ENCODE measurements around the gene ITPKA. TPM values are rescaled to one million over a fixed set of nuclear protein-coding genes. Genes with fewer than 3 reads are reported as not detected.

ITPKA gene
- polyA plus RNA-seq, 1 donor from 2014 or later = 0.20 TPM

- Histone ChIP-seq H2AFZ (ENCODE audit: low read depth, low read length) (no peak overlapping the region), H3K27ac (ENCODE audit: low read length) (no peak overlapping the region), H3K79me2 (replicated peaks; ENCODE audit: insufficient read depth, low read length) (peaks cover 5% of the 10 kb centered on the region), H3K9ac (ENCODE audit: low read length) (no peak overlapping the region), H4K20me1 (ENCODE audit: insufficient read depth) (no peaks in the 10 kb centered on the region), H3K4me2 (ENCODE audit: low read length) (no peak overlapping the region), H3K27me3 (ENCODE audit: insufficient read depth, low read depth, low read length) (no peaks in the 10 kb centered on the region), H3K4me3 (ENCODE audit: low read length) (peak overlapping the region; percentile 90), H3K9me3 (ENCODE audit: low read length) (no peaks in the 10 kb centered on the region), H3K9me2 (ENCODE audit: insufficient read depth, low read length) (no peaks in the 10 kb centered on the region), H3F3A (ENCODE audit: insufficient read depth, low read length, poor library complexity, severe bottlenecking) (no peaks in the 10 kb centered on the region), H3K36me3 (ENCODE audit: insufficient read depth, low read length) (no peaks in the 10 kb centered on the region)
- TF ChIP-seq EP300 (conservative IDR thresholded peaks at IDR 0.05; ENCODE audit: poor library complexity, severe bottlenecking) (no peak), POLR2AphosphoS5 (IDR thresholded peaks at IDR 0.05) (no peak), EZH2 (IDR thresholded peaks at IDR 0.05; ENCODE audit: borderline replicate concordance, insufficient read depth, low read length, poor library complexity, severe bottlenecking) (no peak), MXI1 (conservative IDR thresholded peaks at IDR 0.05; ENCODE audit: poor library complexity, severe bottlenecking) (no peak), RAD21 (conservative IDR thresholded peaks at IDR 0.05) (no peak), REST (IDR thresholded peaks at IDR 0.05; ENCODE audit: borderline replicate concordance) (no peak), TAF1 (IDR thresholded peaks at IDR 0.05; ENCODE audit: low read depth) (no peak)
These were observed 51.0 kb downstream of the ITPKA start for GRCh38 chr15:41544650-41545015.

- no peaks in the 10 kb centered on the region for H3K36me3 ChIP-seq (ENCODE audit: insufficient read depth, low read length)
- H4K20me1 ChIP-seq (ENCODE audit: insufficient read depth) = no peaks in the 10 kb centered on the region
- H3K27ac ChIP-seq (ENCODE audit: low read length) = no peak overlapping the region
- H3K4me3 ChIP-seq (ENCODE audit: low read length) = no peak overlapping the region
- no peak overlapping the region for H2AFZ ChIP-seq (ENCODE audit: low read depth, low read length)
- no peaks in the 10 kb centered on the region for H3F3A ChIP-seq (ENCODE audit: insufficient read depth, low read length, poor library complexity, severe bottlenecking)
- no peaks in the 10 kb centered on the region for H3K9me3 ChIP-seq (ENCODE audit: low read length)
- H3K9ac ChIP-seq (ENCODE audit: low read length) = no peak overlapping the region
- peaks cover 5% of the 10 kb centered on the region for H3K79me2 ChIP-seq (replicated peaks; ENCODE audit: insufficient read depth, low read length)
- H3K4me2 ChIP-seq (ENCODE audit: low read length) = no peak overlapping the region
- H3K27me3 ChIP-seq (ENCODE audit: insufficient read depth, low read depth, low read length) = no peaks in the 10 kb centered on the region
- no peaks in the 10 kb centered on the region for H3K9me2 ChIP-seq (ENCODE audit: insufficient read depth, low read length)
- TF ChIP-seq TAF1 (IDR thresholded peaks at IDR 0.05; ENCODE audit: low read depth) = no peak
- no peak for TF ChIP-seq POLR2AphosphoS5 (IDR thresholded peaks at IDR 0.05)
- TF ChIP-seq MXI1 (conservative IDR thresholded peaks at IDR 0.05; ENCODE audit: poor library complexity, severe bottlenecking) = no peak
- TF ChIP-seq SMC3 (conservative IDR thresholded peaks at IDR 0.05; ENCODE audit: poor library complexity) = no peak
- no peak for TF ChIP-seq EP300 (conservative IDR thresholded peaks at IDR 0.05; ENCODE audit: poor library complexity, severe bottlenecking)
- no peak for TF ChIP-seq REST (IDR thresholded peaks at IDR 0.05; ENCODE audit: borderline replicate concordance)
- no peak for TF ChIP-seq CTCF (IDR thresholded peaks at IDR 0.05; ENCODE audit: poor library complexity, severe bottlenecking)
- no peak for TF ChIP-seq RAD21 (conservative IDR thresholded peaks at IDR 0.05)
- TF ChIP-seq EZH2 (IDR thresholded peaks at IDR 0.05; ENCODE audit: borderline replicate concordance, insufficient read depth, low read length, poor library complexity, severe bottlenecking) = no peak
These were observed 51.5 kb downstream of the ITPKA start for GRCh38 chr15:41545218-41545617.

Measured in neural cell (in vitro differentiated cells).